Measurements from ENCODE around the gene COL4A5. TPM values are rescaled to one million over a fixed set of nuclear protein-coding genes. Genes with fewer than 3 reads are reported as not detected.
A peak's percentile ranks its signal among the peaks of the same experiment; 100 is the strongest.

COL4A5 gene
- total and polyA plus RNA-seq, 8 donors: 0.58 to 3.3 (median 1.2) TPM

GRCh38 chrX:108557580-108557979, 117.9 kb downstream of the COL4A5 start:
- intact Hi-C loops (cut with DNase I): no loop called here
- H3K27me3 ChIP-seq: no peaks in the 10 kb centered on the region
- no peak for TF ChIP-seq CTCF (IDR thresholded peaks at IDR 0.05)
- no peak overlapping the region for H3K27ac ChIP-seq
- H3K4me3 ChIP-seq: no peak overlapping the region
- ATAC-seq (no peak), DNase-seq (no peak), FAIRE-seq (no peak)
- WGBS, 2 donors: 59 to 80% methylated on average over 4 of the region's 4 CpGs
- no peaks in the 10 kb centered on the region for H3K9me3 ChIP-seq
- no peaks in the 10 kb centered on the region for H3K4me1 ChIP-seq
- no peaks in the 10 kb centered on the region for H3K36me3 ChIP-seq

GRCh38 chrX:108558217-108558616, 118.6 kb downstream of the COL4A5 start:
- Histone ChIP-seq H3K4me3 (no peak overlapping the region), H3K4me1 (no peaks in the 10 kb centered on the region), H3K27me3 (no peaks in the 10 kb centered on the region), H3K27ac (no peak overlapping the region), H3K9me3 (no peaks in the 10 kb centered on the region), H3K36me3 (no peaks in the 10 kb centered on the region)
- no peak for TF ChIP-seq CTCF (IDR thresholded peaks at IDR 0.05)
- intact Hi-C loops (cut with DNase I): no loop called here
- ATAC-seq (no peak), FAIRE-seq (no peak), DNase-seq (no peak)
- 71 to 80% methylated on average over 1 of the region's 1 CpG for WGBS, 2 donors

GRCh38 chrX:108573136-108573535, 133.5 kb downstream of the COL4A5 start:
- H3K9me3 ChIP-seq: no peaks in the 10 kb centered on the region
- intact Hi-C loops (cut with DNase I): no loop called here
- H3K4me1 ChIP-seq: peaks cover 0 to 8% (median 0%) of the 10 kb centered on the region in 3 donors
- no peak overlapping the region for H3K4me3 ChIP-seq
- no peaks in the 10 kb centered on the region for H3K36me3 ChIP-seq
- FAIRE-seq: no peak
- DNase-seq: no peak
- no peak for ATAC-seq
- no peak overlapping the region for H3K27ac ChIP-seq
- no peak for TF ChIP-seq CTCF (IDR thresholded peaks at IDR 0.05)
- peaks cover 0 to 8% (median 3%) of the 10 kb centered on the region in 4 donors for H3K27me3 ChIP-seq

- Histone ChIP-seq H3K9me3 (no peaks in the 10 kb centered on the region), H3K27me3 (no peaks in the 10 kb centered on the region), H3K4me1 (no peaks in the 10 kb centered on the region), H3K27ac (no peak overlapping the region), H3K36me3 (no peaks in the 10 kb centered on the region), H3K4me3 (no peak overlapping the region)
- WGBS, 2 donors: 62 to 91% methylated on average over 1 of the region's 1 CpG
- intact Hi-C loops (cut with DNase I): no loop called here
- DNase-seq: no peak
- no peak for TF ChIP-seq CTCF (IDR thresholded peaks at IDR 0.05)
- FAIRE-seq: no peak
- no peak for ATAC-seq
These were observed 142.5 kb downstream of the COL4A5 start for GRCh38 chrX:108582151-108582550.

GRCh38 chrX:108584617-108585211, 145.1 kb downstream of the COL4A5 start:
- DNase-seq: no peak
- Histone ChIP-seq H3K4me3 (no peak overlapping the region), H3K27ac (no peak overlapping the region), H3K36me3 (no peaks in the 10 kb centered on the region), H3K9me3 (no peaks in the 10 kb centered on the region), H3K27me3 (no peaks in the 10 kb centered on the region), H3K4me1 (no peaks in the 10 kb centered on the region)
- peak in 2 of 4 donors; percentile 6 to 21 for TF ChIP-seq CTCF (IDR thresholded peaks at IDR 0.05)
- intact Hi-C loops (cut with DNase I): no loop called here
- no peak for FAIRE-seq
- 72 to 93% methylated on average over 2 of the region's 2 CpGs for WGBS, 2 donors
- no peak for ATAC-seq

Measured in pancreas (tissue), 10 donors.